ENCODE results near the gene PIWIL1.

PIWIL1 gene

GRCh38 chr12:130303781-130304180, 33.9 kb upstream of the PIWIL1 start:
- Histone ChIP-seq H3K36me3 (ENCODE audit: insufficient read depth, low read length) (no peaks in the 10 kb centered on the region), H2AFZ (ENCODE audit: low read length) (no peak overlapping the region), H3K27me3 (ENCODE audit: insufficient read depth, low read length) (no peaks in the 10 kb centered on the region), H3K4me2 (ENCODE audit: low read length) (no peak overlapping the region), H3K9me2 (ENCODE audit: low read depth, low read length) (no peaks in the 10 kb centered on the region), H3K9me3 (ENCODE audit: low read length) (no peaks in the 10 kb centered on the region), H3K4me1 (ENCODE audit: insufficient read depth, low read length, severe bottlenecking) (no peaks in the 10 kb centered on the region), H3K9ac (ENCODE audit: low read length) (no peak overlapping the region), H3K4me3 (ENCODE audit: low read depth, low read length, poor library complexity, severe bottlenecking) (no peak overlapping the region), H4K20me1 (ENCODE audit: insufficient read depth, low read length) (no peaks in the 10 kb centered on the region), H3K27ac (ENCODE audit: low read depth, low read length, poor library complexity, severe bottlenecking) (no peak overlapping the region), H3K79me2 (ENCODE audit: insufficient read depth, low read length) (no peaks in the 10 kb centered on the region), H3F3A (ENCODE audit: insufficient read depth, low read length) (no peaks in the 10 kb centered on the region)
- TF ChIP-seq CTCF (IDR thresholded peaks at IDR 0.05; ENCODE audit: low read length) (no peak), EZH2 (IDR thresholded peaks at IDR 0.05; ENCODE audit: borderline replicate concordance, low read length) (no peak)

GRCh38 chr12:130307859-130308258, 29.8 kb upstream of the PIWIL1 start:
- H3K4me2 ChIP-seq (ENCODE audit: low read length): no peak overlapping the region
- no peak overlapping the region for H2AFZ ChIP-seq (ENCODE audit: low read length)
- no peaks in the 10 kb centered on the region for H4K20me1 ChIP-seq (ENCODE audit: insufficient read depth, low read length)
- H3K9me3 ChIP-seq (ENCODE audit: low read length): no peaks in the 10 kb centered on the region
- H3K27ac ChIP-seq (ENCODE audit: low read depth, low read length, poor library complexity, severe bottlenecking): no peak overlapping the region
- no peaks in the 10 kb centered on the region for H3K27me3 ChIP-seq (ENCODE audit: insufficient read depth, low read length)
- H3K79me2 ChIP-seq (ENCODE audit: insufficient read depth, low read length): no peaks in the 10 kb centered on the region
- no peak overlapping the region for H3K4me3 ChIP-seq (ENCODE audit: low read depth, low read length, poor library complexity, severe bottlenecking)
- H3K9ac ChIP-seq (ENCODE audit: low read length): no peak overlapping the region
- no peaks in the 10 kb centered on the region for H3F3A ChIP-seq (ENCODE audit: insufficient read depth, low read length)
- TF ChIP-seq CTCF (IDR thresholded peaks at IDR 0.05; ENCODE audit: low read length) (no peak), EZH2 (IDR thresholded peaks at IDR 0.05; ENCODE audit: borderline replicate concordance, low read length) (no peak)
- no peaks in the 10 kb centered on the region for H3K9me2 ChIP-seq (ENCODE audit: low read depth, low read length)
- no peaks in the 10 kb centered on the region for H3K36me3 ChIP-seq (ENCODE audit: insufficient read depth, low read length)
- H3K4me1 ChIP-seq (ENCODE audit: insufficient read depth, low read length, severe bottlenecking): no peaks in the 10 kb centered on the region

- Histone ChIP-seq H3K9me2 (ENCODE audit: low read depth, low read length) (no peaks in the 10 kb centered on the region), H3K27ac (ENCODE audit: low read depth, low read length, poor library complexity, severe bottlenecking) (no peak overlapping the region), H2AFZ (ENCODE audit: low read length) (no peak overlapping the region), H4K20me1 (ENCODE audit: insufficient read depth, low read length) (no peaks in the 10 kb centered on the region), H3F3A (ENCODE audit: insufficient read depth, low read length) (no peaks in the 10 kb centered on the region), H3K27me3 (ENCODE audit: insufficient read depth, low read length) (no peaks in the 10 kb centered on the region), H3K79me2 (ENCODE audit: insufficient read depth, low read length) (no peaks in the 10 kb centered on the region), H3K9me3 (ENCODE audit: low read length) (no peaks in the 10 kb centered on the region), H3K4me1 (ENCODE audit: insufficient read depth, low read length, severe bottlenecking) (no peaks in the 10 kb centered on the region), H3K4me3 (ENCODE audit: low read depth, low read length, poor library complexity, severe bottlenecking) (no peak overlapping the region), H3K36me3 (ENCODE audit: insufficient read depth, low read length) (no peaks in the 10 kb centered on the region), H3K4me2 (ENCODE audit: low read length) (no peak overlapping the region), H3K9ac (ENCODE audit: low read length) (no peak overlapping the region)
- TF ChIP-seq CTCF (IDR thresholded peaks at IDR 0.05; ENCODE audit: low read length) (no peak), EZH2 (IDR thresholded peaks at IDR 0.05; ENCODE audit: borderline replicate concordance, low read length) (no peak)
These were observed 29.3 kb upstream of the PIWIL1 start for GRCh38 chr12:130308393-130308792.
